Keratinocyte (primary cell): Measurements from ENCODE around the gene ZNF362. TPM values are rescaled to one million over a fixed set of nuclear protein-coding genes. Genes with fewer than 3 reads are reported as not detected.

Source experiments
- DNase-seq: peaks from one replicate; pipeline ENCODE4 v3.0.0-alpha.2; 2011; ENCODE audit warnings: low read depth, missing footprints, low spot score
- FAIRE-seq: peaks from 2 replicates; lab custom pipeline; 2011; peaks lifted over from hg19 to GRCh38; lab: Jason Lieb, UNC
- H2AFZ ChIP-seq: 2 replicates; pipeline ENCODE4 v1.6.0; 2012; ENCODE audit warnings: low read length, control low read depth, inconsistent platforms; ENCODE audit not compliant: control insufficient read depth
- H3K27ac ChIP-seq: 2 replicates; pipeline ENCODE4 v1.5.1; 2011; ENCODE audit warnings: low read length; ENCODE audit not compliant: control insufficient read depth, insufficient read depth
- H3K27me3 ChIP-seq: 3 replicates; pipeline ENCODE4 v1.6.0; 2011; ENCODE audit warnings: low read length; ENCODE audit not compliant: control insufficient read depth, insufficient read depth; ENCODE audit errors: extremely low read depth
- H3K36me3 ChIP-seq, 2 experiments: 2 replicates in 1 of 2; 3 replicates in 1 of 2; pipeline ENCODE4 v1.5.1; 2011; ENCODE audit warnings: low read length in 2 of 2, mild to moderate bottlenecking in 1 of 2; ENCODE audit not compliant: control insufficient read depth in 2 of 2, insufficient read depth in 2 of 2; ENCODE audit errors: extremely low read depth in 1 of 2
- H3K4me1 ChIP-seq: 3 replicates; pipeline ENCODE4 v1.5.1; 2011; ENCODE audit warnings: low read length; ENCODE audit not compliant: control insufficient read depth, insufficient read depth; ENCODE audit errors: extremely low read depth
- H3K4me2 ChIP-seq: 3 replicates; pipeline ENCODE4 v1.6.0; 2011; ENCODE audit warnings: low read depth, low read length; ENCODE audit not compliant: control insufficient read depth, insufficient read depth; ENCODE audit errors: extremely low read depth
- H3K4me3 ChIP-seq, 3 experiments: fragments of 200-600 bp in 1 of 3; sonication (generic) in 1 of 3; 2 replicates in 2 of 3; 3 replicates in 1 of 3; pipeline ENCODE4 v1.5.1; 2011 to 2016; ENCODE audit warnings: low read length in 3 of 3, mild to moderate bottlenecking in 3 of 3, control low read depth in 2 of 3, inconsistent platforms in 1 of 3, low read depth in 1 of 3, mixed read lengths in 1 of 3, mixed run types in 1 of 3, moderate library complexity in 1 of 3; ENCODE audit not compliant: control insufficient read depth in 2 of 3, insufficient read depth in 2 of 3; ENCODE audit errors: extremely low read depth in 1 of 3
- H3K79me2 ChIP-seq: 2 replicates; pipeline ENCODE4 v1.6.0; 2012; ENCODE audit warnings: low read length; ENCODE audit not compliant: control insufficient read depth, insufficient read depth
- H3K9ac ChIP-seq: 3 replicates; pipeline ENCODE4 v1.6.0; 2011; ENCODE audit warnings: low read length; ENCODE audit not compliant: control insufficient read depth, insufficient read depth; ENCODE audit errors: extremely low read depth
- H3K9me1 ChIP-seq: 3 replicates; pipeline ENCODE4 v1.6.0; 2011; ENCODE audit warnings: low read length; ENCODE audit not compliant: control insufficient read depth, insufficient read depth; ENCODE audit errors: extremely low read depth
- H3K9me3 ChIP-seq: 2 replicates; pipeline ENCODE4 v1.5.1; 2012; ENCODE audit warnings: low read depth, low read length; ENCODE audit not compliant: control insufficient read depth
- H4K20me1 ChIP-seq: 3 replicates; pipeline ENCODE4 v1.6.0; 2011; ENCODE audit warnings: low read length; ENCODE audit not compliant: control insufficient read depth, insufficient read depth; ENCODE audit errors: extremely low read depth
- CTCF ChIP-seq, 3 experiments: IDR thresholded peaks in 1 of 3; conservative IDR thresholded peaks in 1 of 3; optimal IDR thresholded peaks in 1 of 3; 2 replicates in 2 of 3; 3 replicates in 1 of 3; pipeline versions ENCODE3 to v1.5.1; 2011; ENCODE audit warnings: low read length in 3 of 3, mild to moderate bottlenecking in 3 of 3, moderate library complexity in 2 of 3, control low read depth in 1 of 3, inconsistent platforms in 1 of 3; ENCODE audit not compliant: insufficient read depth in 2 of 3; ENCODE audit errors: extremely low read depth in 1 of 3
- EZH2 ChIP-seq: IDR thresholded peaks from one replicate; pipeline ENCODE4 v1.6.1; 2012; ENCODE audit warnings: inconsistent platforms, mild to moderate bottlenecking, low read length, moderate library complexity
- dilution Hi-C: fragments of 300-500 bp; cut with MboI; formaldehyde crosslinking; loops from one replicate; pipeline ENCODE4 v1.7.0; 2020; ENCODE audit warnings: low sequenced_read_pairs; ENCODE audit not compliant: extremely low pct_ligation_motif_present
- polyA plus RNA-seq, 5 experiments: library from polyadenylated mRNA; depleted of rRNA in 3 of 5; stranded (reverse) in 3 of 5; stranded (forward) in 1 of 5; unstranded in 1 of 5; fragments of >200 nt; gene quantifications; 1 replicate in 1 of 5; 2 replicates in 3 of 5; 3 replicates in 1 of 5; pipeline versions ENCODE4 v1.2.1 to v1.2.3, GENCODE V29; 2011 to 2012; ENCODE audit warnings: missing spikeins in 2 of 5, low read depth in 1 of 5, low replicate concordance in 1 of 5

The ZNF362 gene
- polyA plus RNA-seq, 1 donor (not counting 4 experiments of a cell fraction or from before 2014, with no cell fraction given) = 2.2 TPM

DNA sequence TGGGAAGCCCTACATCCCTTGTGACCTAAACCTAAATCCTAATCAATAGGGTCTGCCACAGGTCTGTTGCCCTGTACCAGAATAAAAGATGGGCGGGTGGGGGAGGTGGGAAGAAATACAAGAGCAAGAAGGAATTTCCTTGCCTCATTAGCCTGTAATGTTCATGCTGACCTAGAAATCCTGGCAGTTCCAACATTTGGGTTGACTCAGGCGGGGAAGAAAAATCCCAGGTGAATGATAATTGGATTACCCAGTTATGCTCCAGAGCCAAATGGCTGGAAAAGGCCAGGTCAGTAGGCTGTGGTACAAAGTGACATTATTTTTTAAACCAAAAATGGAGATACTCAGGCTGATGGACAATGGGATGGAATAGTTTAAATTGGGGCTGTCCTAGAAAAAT is 91.9 kb downstream of the ZNF362 start:
- TF ChIP-seq CTCF (optimal IDR thresholded peaks at IDR 0.05 in 1 of 3, IDR thresholded peaks at IDR 0.05 in 1 of 3, conservative IDR thresholded peaks at IDR 0.05 in 1 of 3; ENCODE audit: extremely low read depth in 1 of 3, insufficient read depth in 2 of 3, low read length in 3 of 3) (no peak), EZH2 (no peak)
- peaks cover 11 to 31% of the 10 kb centered on the region in 2 experiments for H3K36me3 ChIP-seq
- peaks cover 48% of the 10 kb centered on the region for H3K4me1 ChIP-seq

DNA sequence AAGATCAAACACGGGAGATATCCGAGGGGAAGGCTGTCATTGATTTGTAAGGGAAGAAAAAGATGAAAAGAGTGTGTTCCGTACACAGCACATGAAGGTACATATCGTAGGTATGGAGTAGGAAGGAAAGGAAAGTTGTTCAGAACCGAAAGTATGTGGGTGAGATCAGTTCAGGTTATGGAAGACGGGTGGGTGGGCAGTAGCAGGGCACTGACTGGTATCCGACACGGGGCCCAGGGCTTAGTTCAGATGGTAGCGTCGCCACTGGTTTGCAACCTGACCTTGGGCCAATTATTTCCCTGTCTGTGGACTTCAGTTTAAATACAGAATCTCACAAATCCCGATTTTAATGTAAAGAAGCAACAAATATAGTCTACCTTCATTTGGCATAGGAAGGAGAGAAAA is 92.4 kb downstream of the ZNF362 start:
- dilution Hi-C loops = no loop called here

More for the DNA sequence above, 91.9 kb downstream of the ZNF362 start:
- dilution Hi-C loops = no loop called here
- peak overlapping the region; percentile 69 to 82 (median 79) for H3K4me3 ChIP-seq
- H3K79me2 ChIP-seq = peaks cover 64% of the 10 kb centered on the region
- peak; percentile 73 for FAIRE-seq
- peak overlapping the region; percentile 69 for H3K9ac ChIP-seq
- H3K9me1 ChIP-seq = no peaks in the 10 kb centered on the region
- no peak for DNase-seq
- H4K20me1 ChIP-seq = peaks cover 3% of the 10 kb centered on the region
- H3K27me3 ChIP-seq = no peaks in the 10 kb centered on the region
- H2AFZ ChIP-seq = no peak overlapping the region
- H3K4me2 ChIP-seq = peak overlapping the region; percentile 90
- H3K9me3 ChIP-seq = no peaks in the 10 kb centered on the region
- peak overlapping the region; percentile 69 for H3K27ac ChIP-seq

More for the DNA sequence above, 92.4 kb downstream of the ZNF362 start:
- Histone ChIP-seq H3K4me1 (peaks cover 44% of the 10 kb centered on the region), H3K79me2 (peaks cover 60% of the 10 kb centered on the region), H3K4me2 (peak overlapping the region; percentile 90), H3K27me3 (no peaks in the 10 kb centered on the region), H3K9me3 (no peaks in the 10 kb centered on the region), H2AFZ (no peak overlapping the region), H3K9ac (peak overlapping the region; percentile 69), H4K20me1 (peaks cover under 1% of the 10 kb centered on the region), H3K9me1 (no peaks in the 10 kb centered on the region), H3K36me3 (peaks cover 11 to 27% of the 10 kb centered on the region in 2 experiments), H3K4me3 (peak overlapping the region; percentile 69 to 82 (median 79)), H3K27ac (peak overlapping the region; percentile 69)
- no peak for FAIRE-seq
- TF ChIP-seq EZH2 (no peak), CTCF (optimal IDR thresholded peaks at IDR 0.05 in 1 of 3, IDR thresholded peaks at IDR 0.05 in 1 of 3, conservative IDR thresholded peaks at IDR 0.05 in 1 of 3; ENCODE audit: extremely low read depth in 1 of 3, insufficient read depth in 2 of 3, low read length in 3 of 3) (no peak)
- DNase-seq = no peak
